OCI-LY7 (cell line): Measurements from ENCODE around the gene NBEA.

ENCODE experiments used
- CTCF ChIP-seq: fragments of 200-600 bp; sonication (generic); conservative IDR thresholded peaks from 2 replicates; pipeline ENCODE4 v1.5.1; 2014; ENCODE audit warnings: mild to moderate bottlenecking, antibody characterized with exemption, low read length, moderate library complexity, mixed read lengths
- EZH2phosphoT487 ChIP-seq: fragments of 200-600 bp; sonication (generic); IDR thresholded peaks from 2 replicates; pipeline ENCODE4 v1.6.1; 2018; ENCODE audit warnings: low read depth, borderline replicate concordance, mild to moderate bottlenecking, mixed run types, antibody characterized with exemption, low read length, moderate library complexity, mixed read lengths

GRCh38 chr13:35057858-35058257, 115.8 kb downstream of the NBEA start:
- no peak for TF ChIP-seq CTCF
- TF ChIP-seq EZH2phosphoT487: no peak
